GM12864 (cell line): ENCODE results near the gene CIDEB.

ENCODE experiments used
- DNase-seq: peaks from one replicate; pipeline ENCODE4 v3.0.0-alpha.2; 2011; ENCODE audit warnings: low read depth
- H3K4me3 ChIP-seq: 2 replicates; pipeline ENCODE4 v1.5.1; 2011; ENCODE audit warnings: mild to moderate bottlenecking, low read depth, low read length, control low read depth
- CTCF ChIP-seq: IDR thresholded peaks from 2 replicates; pipeline ENCODE4 v1.5.1; 2011; ENCODE audit warnings: low read depth, mild to moderate bottlenecking, moderate library complexity, low read length, control low read depth, inconsistent platforms; ENCODE audit errors: missing control alignments

CIDEB gene

GRCh38 chr14:24317141-24317928 lies 9.6 kb upstream of the CIDEB start:
- DNase-seq, result no peak
- H3K4me3 ChIP-seq, result no peak overlapping the region
- TF ChIP-seq CTCF, result no peak

GRCh38 chr14:24316597-24316950 lies 8.8 kb upstream of the CIDEB start:
- no peak for DNase-seq
- no peak overlapping the region for H3K4me3 ChIP-seq
- TF ChIP-seq CTCF, result no peak

- H3K4me3 ChIP-seq, result no peak overlapping the region
- no peak for DNase-seq
- TF ChIP-seq CTCF, result no peak
Observed at GRCh38 chr14:24315807-24316596, 8.2 kb upstream of the CIDEB start.

GRCh38 chr14:24315243-24315806 lies 7.5 kb upstream of the CIDEB start:
- no peak for DNase-seq
- TF ChIP-seq CTCF, result no peak
- H3K4me3 ChIP-seq, result no peak overlapping the region

GRCh38 chr14:24314377-24315193 lies 6.8 kb upstream of the CIDEB start:
- no peak overlapping the region for H3K4me3 ChIP-seq
- no peak for DNase-seq
- no peak for TF ChIP-seq CTCF

- TF ChIP-seq CTCF, result no peak
- DNase-seq, result no peak
- H3K4me3 ChIP-seq, result no peak overlapping the region
Observed at GRCh38 chr14:24313913-24314312, 6.1 kb upstream of the CIDEB start.
